Mammary epithelial cell (primary cell): ENCODE results near the gene TM4SF5.

Source experiments
- CTCF ChIP-seq, 2 donors: IDR thresholded peaks in 1 of 2; conservative IDR thresholded peaks in 1 of 2; 2 replicates each; pipeline ENCODE4 v1.5.1; 2011 to 2012; ENCODE audit warnings: inconsistent platforms in 2 of 2, low read length in 2 of 2, mild to moderate bottlenecking in 2 of 2, control low read depth in 1 of 2, low read depth in 1 of 2; ENCODE audit not compliant: insufficient read depth in 1 of 2; ENCODE audit errors: extremely low read depth in 1 of 2
- EZH2 ChIP-seq: IDR thresholded peaks from 2 replicates; pipeline ENCODE4 v1.6.1; 2012; ENCODE audit warnings: low read length, inconsistent platforms, borderline replicate concordance

- TF ChIP-seq CTCF (conservative IDR thresholded peaks at IDR 0.05 in 1 of 2, IDR thresholded peaks at IDR 0.05 in 1 of 2; ENCODE audit: extremely low read depth in 1 of 2, insufficient read depth in 1 of 2, low read depth in 1 of 2, low read length in 2 of 2) (no peak), EZH2 (no peak)
These were observed 31.1 kb upstream of the TM4SF5 start for GRCh38 chr17:4740584-4740983.
